ENCODE measurements around the gene SEMA3G. TPM values are rescaled to one million over a fixed set of nuclear protein-coding genes. Genes with fewer than 3 reads are reported as not detected.

SEMA3G gene
- total RNA-seq (2022; extraction: Qiagen RNA extraction) = 0.10 to 0.26 TPM (median 0.11 TPM) in 5 replicates

GRCh38 chr3:52444860-52445793, at the start of gene SEMA3G:
SEMA3G (minus strand) TSS chr3:52445103; CDS start chr3:52445027, 76 bp downstream.

GRCh38 chr3:52455283-52456168, 10.6 kb upstream of the SEMA3G start, which contains the start of gene NISCH:
NISCH (plus strand) TSS chr3:52455604; CDS start chr3:52455642, 38 bp downstream.

GRCh38 chr3:52453496-52454249, 8.8 kb upstream of the SEMA3G start, which contains the start of gene TNNC1:
TNNC1 (minus strand) TSS chr3:52454041; CDS start chr3:52454015, 26 bp downstream.

Other genes with a start within 250 kb of the SEMA3G start
- 42.1 to 49.2 TPM (median 46.6 TPM) in 5 replicates for gene ALAS1, start 246.9 kb downstream of the SEMA3G start, total RNA-seq (2022; extraction: Qiagen RNA extraction)
- gene TLR9, start 219.5 kb downstream of the SEMA3G start, total RNA-seq (2022; extraction: Qiagen RNA extraction) = 0.02 to 0.12 TPM (median 0.07 TPM) in 3 of 5 replicates, not detected in the others
- gene TWF2, start 205.9 kb downstream of the SEMA3G start, total RNA-seq (2022; extraction: Qiagen RNA extraction) = 54.3 to 69.4 TPM (median 62.0 TPM) in 5 replicates
- 3.5 to 5.3 TPM (median 4.6 TPM) in 5 replicates for gene PPM1M, start 199.3 kb downstream of the SEMA3G start, total RNA-seq (2022; extraction: Qiagen RNA extraction)
- gene WDR82, start 166.5 kb downstream of the SEMA3G start, total RNA-seq (2022; extraction: Qiagen RNA extraction) = 46.6 to 56.9 TPM (median 53.0 TPM) in 5 replicates
- gene GLYCTK, start 157.3 kb downstream of the SEMA3G start, total RNA-seq (2022; extraction: Qiagen RNA extraction) = 2.8 to 3.7 TPM (median 3.4 TPM) in 5 replicates
- 0.71 to 1.3 TPM (median 0.95 TPM) in 5 replicates for gene DNAH1, start 128.8 kb downstream of the SEMA3G start, total RNA-seq (2022; extraction: Qiagen RNA extraction)
- 27.6 to 35.6 TPM (median 34.8 TPM) in 5 replicates for gene BAP1, start 35.1 kb downstream of the SEMA3G start, total RNA-seq (2022; extraction: Qiagen RNA extraction)
- gene PHF7, start 34.4 kb downstream of the SEMA3G start, total RNA-seq (2022; extraction: Qiagen RNA extraction) = 2.9 to 3.2 TPM (median 3.0 TPM) in 5 replicates
- 0.87 to 1.3 TPM (median 1.3 TPM) in 5 replicates for gene TNNC1, start 8.9 kb upstream of the SEMA3G start, total RNA-seq (2022; extraction: Qiagen RNA extraction)
- 7.9 to 14.9 TPM (median 12.2 TPM) in 5 replicates for gene NISCH, start 10.5 kb upstream of the SEMA3G start, total RNA-seq (2022; extraction: Qiagen RNA extraction)
- gene STAB1, start 50.2 kb upstream of the SEMA3G start, total RNA-seq (2022; extraction: Qiagen RNA extraction) = 0.09 to 0.17 TPM (median 0.13 TPM) in 4 of 5 replicates, not detected in the other
- gene NT5DC2, start 88.8 kb upstream of the SEMA3G start, total RNA-seq (2022; extraction: Qiagen RNA extraction) = 82.0 to 105 TPM (median 98.6 TPM) in 5 replicates
- 47.1 to 85.1 TPM (median 48.4 TPM) in 5 replicates for gene UQCC5, start 91.5 kb upstream of the SEMA3G start, total RNA-seq (2022; extraction: Qiagen RNA extraction)
- gene PBRM1, start 240.8 kb upstream of the SEMA3G start, total RNA-seq (2022; extraction: Qiagen RNA extraction) = 9.8 to 19.7 TPM (median 16.7 TPM) in 5 replicates
- gene GNL3, start 240.9 kb upstream of the SEMA3G start, total RNA-seq (2022; extraction: Qiagen RNA extraction) = 90.0 to 134 TPM (median 91.6 TPM) in 5 replicates